ENCODE results near the gene ENPP6. TPM values are rescaled to one million over a fixed set of nuclear protein-coding genes. Genes with fewer than 3 reads are reported as not detected.
A peak's percentile ranks its signal among the peaks of the same experiment; 100 is the strongest.
"Not testable (repeated sequence)": the region's sequence is repeated elsewhere in the genome, so short reads cannot be mapped to it uniquely, and the experiment has no call there.

ENPP6 gene
- polyA plus RNA-seq, 1 donor, result 3.2 TPM

DNA sequence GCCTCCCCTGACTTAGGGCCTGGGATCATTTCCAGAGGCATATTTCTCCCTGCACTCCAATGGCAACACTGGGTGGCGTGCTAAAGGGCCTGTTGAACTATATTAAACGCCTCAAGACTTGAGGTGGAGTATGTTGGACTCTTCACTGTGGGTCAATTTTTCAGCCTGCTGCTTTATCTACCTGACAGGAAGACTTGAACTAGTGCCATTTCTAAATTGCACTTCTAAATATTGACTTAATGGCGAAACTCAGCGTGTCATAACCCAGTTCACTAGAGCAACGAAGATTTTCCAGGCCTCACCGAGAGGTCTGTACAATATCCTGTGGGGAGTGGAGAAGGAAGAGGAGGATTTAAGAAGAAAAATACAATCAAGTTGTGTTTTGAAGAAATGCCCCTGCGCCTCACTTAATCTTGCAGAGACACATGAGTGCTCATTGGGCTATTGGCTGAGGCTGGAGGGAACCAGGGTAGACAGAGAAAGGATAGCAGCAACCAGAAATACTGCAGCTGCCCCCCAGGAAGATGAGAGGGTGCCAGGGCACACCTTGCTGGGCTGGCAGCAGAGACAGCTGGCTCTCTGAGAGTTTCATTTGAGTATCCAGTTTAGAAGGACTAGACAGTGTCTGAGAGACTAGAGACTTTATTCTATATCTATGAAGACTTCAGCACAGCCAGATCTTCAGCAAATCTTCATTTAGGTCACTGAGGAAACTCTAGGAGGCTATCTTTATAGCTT, 67.4 kb downstream of the ENPP6 start:
- peak; percentile 65 to 90 for DNase-seq
- no peaks in the 10 kb centered on the region for H3K4me1 ChIP-seq (ENCODE audit: control insufficient read depth, insufficient read depth, low read length)
- no peaks in the 10 kb centered on the region for H3K36me3 ChIP-seq (ENCODE audit: control insufficient read depth, insufficient read depth, low read length)
- H3K9me3 ChIP-seq (ENCODE audit: control insufficient read depth, low read depth, low read length), result no peaks in the 10 kb centered on the region
- H3K4me3 ChIP-seq (ENCODE audit: low read length), result no peak overlapping the region
- peaks cover 3% of the 10 kb centered on the region for H3K27me3 ChIP-seq (ENCODE audit: control insufficient read depth, insufficient read depth, low read length)
- H3K27ac ChIP-seq (ENCODE audit: low read length), result peak overlapping the region; percentile 30
- WGBS (ENCODE audit: insufficient coverage, low lambda C conversion rate), result 0% methylated on average over 1 of the region's 7 CpGs

GRCh38 chr4:184148738-184149637, 68.7 kb downstream of the ENPP6 start:
- no peaks in the 10 kb centered on the region for H3K9me3 ChIP-seq (ENCODE audit: control insufficient read depth, low read depth, low read length)
- no peak overlapping the region for H3K4me3 ChIP-seq (ENCODE audit: low read length)
- DNase-seq, result no peak
- peaks cover 3% of the 10 kb centered on the region for H3K27me3 ChIP-seq (ENCODE audit: control insufficient read depth, insufficient read depth, low read length)
- no peak overlapping the region for H3K27ac ChIP-seq (ENCODE audit: low read length)
- H3K36me3 ChIP-seq (ENCODE audit: control insufficient read depth, insufficient read depth, low read length), result no peaks in the 10 kb centered on the region
- no peaks in the 10 kb centered on the region for H3K4me1 ChIP-seq (ENCODE audit: control insufficient read depth, insufficient read depth, low read length)
- WGBS (ENCODE audit: insufficient coverage, low lambda C conversion rate), result 100% methylated on average over 1 of the region's 4 CpGs

DNA sequence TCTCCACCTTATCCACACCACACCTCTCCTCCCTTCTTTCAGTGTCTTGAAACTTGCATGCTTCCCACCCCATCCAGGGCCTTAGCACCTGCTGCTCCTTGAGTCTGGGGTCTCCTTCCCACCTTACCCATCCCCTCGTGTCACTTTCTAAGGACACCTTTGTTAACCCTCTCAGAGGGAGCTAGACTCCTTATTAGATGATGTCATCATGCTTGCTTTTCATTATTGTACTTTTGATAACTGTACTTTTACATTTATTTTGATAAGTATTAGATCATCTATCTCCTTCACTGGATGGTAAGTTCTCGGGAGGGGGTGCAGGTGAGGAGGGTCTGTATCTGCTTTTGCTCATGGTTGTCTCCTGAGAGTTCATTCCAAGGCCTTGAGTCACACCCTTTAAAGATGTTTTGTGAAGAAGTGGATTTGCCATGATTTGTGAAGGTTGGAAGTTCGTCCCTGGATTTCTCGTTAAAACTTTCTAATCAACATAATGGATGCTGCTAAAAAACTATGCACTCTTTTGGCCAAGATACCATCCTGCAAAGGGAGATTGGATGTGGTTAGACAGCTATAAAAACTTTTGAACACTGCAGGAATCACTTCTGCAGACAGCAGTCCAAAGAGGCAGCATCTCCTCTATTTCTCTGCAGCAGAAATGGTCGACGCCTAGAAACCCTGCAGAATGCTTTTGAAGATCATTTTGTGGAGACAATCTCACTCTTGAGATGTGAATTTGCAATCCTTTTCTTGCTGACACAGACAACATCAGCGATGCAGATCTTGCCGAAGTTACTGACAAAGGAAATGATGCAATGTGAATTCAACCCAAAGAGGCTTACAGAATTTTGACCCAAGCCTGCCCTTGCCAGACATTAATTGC, 69.6 kb downstream of the ENPP6 start:
- no peaks in the 10 kb centered on the region for H3K4me1 ChIP-seq (ENCODE audit: control insufficient read depth, insufficient read depth, low read length)
- H3K27me3 ChIP-seq (ENCODE audit: control insufficient read depth, insufficient read depth, low read length), result peaks cover 3% of the 10 kb centered on the region
- H3K9me3 ChIP-seq (ENCODE audit: control insufficient read depth, low read depth, low read length), result no peaks in the 10 kb centered on the region
- no peaks in the 10 kb centered on the region for H3K36me3 ChIP-seq (ENCODE audit: control insufficient read depth, insufficient read depth, low read length)
- H3K4me3 ChIP-seq (ENCODE audit: low read length), result no peak overlapping the region
- DNase-seq, result no peak
- 80% methylated on average over 1 of the region's 8 CpGs for WGBS (ENCODE audit: insufficient coverage, low lambda C conversion rate)
- H3K27ac ChIP-seq (ENCODE audit: low read length), result no peak overlapping the region

- Histone ChIP-seq H3K4me3 (ENCODE audit: low read length) (no peak overlapping the region), H3K9me3 (ENCODE audit: control insufficient read depth, low read depth, low read length) (no peaks in the 10 kb centered on the region), H3K27ac (ENCODE audit: low read length) (no peak overlapping the region), H3K27me3 (ENCODE audit: control insufficient read depth, insufficient read depth, low read length) (peaks cover 3% of the 10 kb centered on the region), H3K36me3 (ENCODE audit: control insufficient read depth, insufficient read depth, low read length) (no peaks in the 10 kb centered on the region), H3K4me1 (ENCODE audit: control insufficient read depth, insufficient read depth, low read length) (no peaks in the 10 kb centered on the region)
- no peak for DNase-seq
- WGBS (ENCODE audit: insufficient coverage, low lambda C conversion rate), result no CpG with 5 or more reads among the region's 10 CpGs
Measured at GRCh38 chr4:184146951-184147350, 70.7 kb downstream of the ENPP6 start.

DNA sequence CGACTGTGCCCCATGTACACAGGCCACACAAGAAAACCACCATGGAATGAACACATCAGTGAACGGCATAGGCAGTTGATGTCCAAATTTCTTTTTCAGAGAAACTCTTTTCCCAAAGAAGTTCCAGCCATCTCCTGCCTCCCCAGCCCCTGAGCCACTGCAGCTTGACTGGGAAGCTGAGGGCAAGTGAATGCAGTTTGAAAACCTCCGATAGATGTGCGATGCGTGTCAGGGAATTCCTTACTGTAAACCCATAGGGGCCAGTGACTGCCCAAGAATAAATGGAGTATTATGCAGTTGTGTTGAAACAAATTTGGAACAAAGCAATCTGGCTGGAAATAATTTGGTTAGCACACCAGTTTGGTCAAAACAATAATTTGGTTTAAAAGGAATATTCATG, 72.1 kb downstream of the ENPP6 start:
- Histone ChIP-seq H3K4me3 (ENCODE audit: low read length) (no peak overlapping the region), H3K9me3 (ENCODE audit: control insufficient read depth, low read depth, low read length) (no peaks in the 10 kb centered on the region), H3K27ac (ENCODE audit: low read length) (no peak overlapping the region), H3K27me3 (ENCODE audit: control insufficient read depth, insufficient read depth, low read length) (peaks cover 3% of the 10 kb centered on the region), H3K4me1 (ENCODE audit: control insufficient read depth, insufficient read depth, low read length) (no peaks in the 10 kb centered on the region), H3K36me3 (ENCODE audit: control insufficient read depth, insufficient read depth, low read length) (no peaks in the 10 kb centered on the region)
- no peak for DNase-seq
- no CpG with 5 or more reads among the region's 5 CpGs for WGBS (ENCODE audit: insufficient coverage, low lambda C conversion rate)

DNA sequence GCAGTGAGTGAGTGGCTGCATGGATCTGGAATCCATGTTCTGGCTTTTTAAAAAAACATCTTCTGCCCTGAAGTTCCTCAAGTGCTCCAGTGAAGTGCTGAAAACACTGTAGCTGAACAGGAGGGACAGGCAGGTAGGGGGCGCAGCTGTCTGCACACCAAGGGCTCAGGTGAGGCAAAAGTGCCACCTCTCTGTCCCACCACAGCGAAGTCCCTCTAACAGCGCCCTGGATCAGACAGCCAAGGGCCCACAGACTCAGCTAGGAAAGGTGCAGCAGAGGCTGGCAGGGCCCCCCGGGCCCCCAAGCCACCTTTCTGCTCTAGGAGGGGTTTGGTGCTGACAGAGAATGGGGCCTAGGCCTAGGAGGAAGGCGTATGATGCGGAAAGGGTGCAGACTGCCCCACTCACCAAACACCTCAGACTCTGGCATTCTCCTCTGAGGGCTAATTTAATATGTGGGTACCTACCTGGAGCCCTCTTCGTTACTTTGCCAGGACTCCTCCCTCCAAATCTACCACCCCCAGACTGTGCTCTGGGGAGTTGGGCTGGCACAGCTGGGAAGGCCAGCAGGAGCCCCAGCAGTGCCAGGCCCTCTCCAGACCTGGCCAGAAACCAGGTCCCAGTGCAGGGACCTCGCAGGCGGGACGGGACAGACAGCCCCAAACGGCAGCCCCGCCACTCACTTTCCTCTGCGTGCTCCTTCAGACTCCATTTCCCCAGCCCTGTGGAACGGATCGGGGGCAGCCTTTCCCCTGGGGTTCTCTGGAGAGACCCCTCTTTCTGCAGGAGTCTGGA, 73.7 kb downstream of the ENPP6 start:
- H3K4me1 ChIP-seq (ENCODE audit: control insufficient read depth, insufficient read depth, low read length), result no peaks in the 10 kb centered on the region
- no peak for DNase-seq

GRCh38 chr4:184142121-184143000, 75.3 kb downstream of the ENPP6 start:
- Histone ChIP-seq H3K27me3 (ENCODE audit: control insufficient read depth, insufficient read depth, low read length) (peaks cover 3% of the 10 kb centered on the region), H3K4me3 (ENCODE audit: low read length) (no peak overlapping the region), H3K4me1 (ENCODE audit: control insufficient read depth, insufficient read depth, low read length) (no peaks in the 10 kb centered on the region), H3K9me3 (ENCODE audit: control insufficient read depth, low read depth, low read length) (no peaks in the 10 kb centered on the region), H3K36me3 (ENCODE audit: control insufficient read depth, insufficient read depth, low read length) (no peaks in the 10 kb centered on the region), H3K27ac (ENCODE audit: low read length) (no peak overlapping the region)
- no CpG with 5 or more reads among the region's 18 CpGs for WGBS (ENCODE audit: insufficient coverage, low lambda C conversion rate)
- DNase-seq, result no peak

More for the DNA sequence above, 73.7 kb downstream of the ENPP6 start:
- Histone ChIP-seq H3K36me3 (ENCODE audit: control insufficient read depth, insufficient read depth, low read length) (no peaks in the 10 kb centered on the region), H3K9me3 (ENCODE audit: control insufficient read depth, low read depth, low read length) (no peaks in the 10 kb centered on the region), H3K27me3 (ENCODE audit: control insufficient read depth, insufficient read depth, low read length) (peaks cover 3% of the 10 kb centered on the region), H3K4me3 (ENCODE audit: low read length) (no peak overlapping the region), H3K27ac (ENCODE audit: low read length) (no peak overlapping the region)
- no CpG with 5 or more reads among the region's 15 CpGs for WGBS (ENCODE audit: insufficient coverage, low lambda C conversion rate)

GRCh38 chr4:184140901-184141300, 76.8 kb downstream of the ENPP6 start:
- WGBS (ENCODE audit: insufficient coverage, low lambda C conversion rate), result no CpG with 5 or more reads among the region's 8 CpGs
- not testable (repeated sequence) for H3K4me3 ChIP-seq (ENCODE audit: low read length); H3K9me3 ChIP-seq (ENCODE audit: control insufficient read depth, low read depth, low read length); DNase-seq; H3K4me1 ChIP-seq (ENCODE audit: control insufficient read depth, insufficient read depth, low read length); H3K36me3 ChIP-seq (ENCODE audit: control insufficient read depth, insufficient read depth, low read length); H3K27me3 ChIP-seq (ENCODE audit: control insufficient read depth, insufficient read depth, low read length); H3K27ac ChIP-seq (ENCODE audit: low read length)

- Histone ChIP-seq H3K36me3 (ENCODE audit: control insufficient read depth, insufficient read depth, low read length) (no peaks in the 10 kb centered on the region), H3K4me3 (ENCODE audit: low read length) (no peak overlapping the region), H3K27me3 (ENCODE audit: control insufficient read depth, insufficient read depth, low read length) (no peaks in the 10 kb centered on the region), H3K9me3 (ENCODE audit: control insufficient read depth, low read depth, low read length) (no peaks in the 10 kb centered on the region), H3K27ac (ENCODE audit: low read length) (no peak overlapping the region), H3K4me1 (ENCODE audit: control insufficient read depth, insufficient read depth, low read length) (no peaks in the 10 kb centered on the region)
- no peak for DNase-seq
- 78% methylated on average over 1 of the region's 1 CpG for WGBS (ENCODE audit: insufficient coverage, low lambda C conversion rate)
Measured at GRCh38 chr4:184136525-184136924, 81.1 kb downstream of the ENPP6 start.

Data from large intestine (tissue), 3 donors.